ENCODE results near the gene DVL1.
A peak's percentile ranks its signal among the peaks of the same experiment; 100 is the strongest.

The DVL1 gene

GRCh38 chr1:1333551-1334241, 15.5 kb downstream of the DVL1 start:
- TF ChIP-seq FOXP2 (optimal IDR thresholded peaks at IDR 0.05; ENCODE audit: borderline replicate concordance, extremely low read depth, extremely low read length, insufficient read depth) (no peak), TAF1 (IDR thresholded peaks at IDR 0.05; ENCODE audit: borderline replicate concordance, insufficient read depth, low read length) (no peak), POLR2AphosphoS5 (IDR thresholded peaks at IDR 0.05; ENCODE audit: low read depth, low read length) (no peak), REST (IDR thresholded peaks at IDR 0.05; ENCODE audit: insufficient read depth in 1 of 2, low read depth in 2 of 2, low read length in 2 of 2) (no peak)

GRCh38 chr1:1332774-1333480, 16.3 kb downstream of the DVL1 start:
- TF ChIP-seq POLR2AphosphoS5 (IDR thresholded peaks at IDR 0.05; ENCODE audit: low read depth, low read length) (0 out of 2 replicates have a peak, but pooled peaks have one; percentile 2), SIN3A (IDR thresholded peaks at IDR 0.05; ENCODE audit: borderline replicate concordance, insufficient read depth, low read length) (no peak)

- TF ChIP-seq TAF1 (IDR thresholded peaks at IDR 0.05; ENCODE audit: borderline replicate concordance, insufficient read depth, low read length), result no peak
- TF ChIP-seq FOXP2 (optimal IDR thresholded peaks at IDR 0.05; ENCODE audit: borderline replicate concordance, extremely low read depth, extremely low read length, insufficient read depth), result no peak
These were observed 17.0 kb downstream of the DVL1 start for GRCh38 chr1:1332031-1332755.

GRCh38 chr1:1331068-1331965, 17.9 kb downstream of the DVL1 start, which contains the start of gene TAS1R3:
Gene TAS1R3 (plus strand): TSS chr1:1331280. CDS start chr1:1331346, 66 bp downstream.
- TF ChIP-seq TAF1 (IDR thresholded peaks at IDR 0.05; ENCODE audit: borderline replicate concordance, insufficient read depth, low read length) (no peak), POLR2AphosphoS5 (IDR thresholded peaks at IDR 0.05; ENCODE audit: low read depth, low read length) (no peak), SIN3A (IDR thresholded peaks at IDR 0.05; ENCODE audit: borderline replicate concordance, insufficient read depth, low read length) (no peak), REST (IDR thresholded peaks at IDR 0.05; ENCODE audit: insufficient read depth in 1 of 2, low read depth in 2 of 2, low read length in 2 of 2) (no peak), FOXP2 (optimal IDR thresholded peaks at IDR 0.05; ENCODE audit: borderline replicate concordance, extremely low read depth, extremely low read length, insufficient read depth) (no peak)

GRCh38 chr1:1330366-1331067, 18.7 kb downstream of the DVL1 start:
- TF ChIP-seq FOXP2 (optimal IDR thresholded peaks at IDR 0.05; ENCODE audit: borderline replicate concordance, extremely low read depth, extremely low read length, insufficient read depth) (no peak), TAF1 (IDR thresholded peaks at IDR 0.05; ENCODE audit: borderline replicate concordance, insufficient read depth, low read length) (no peak), REST (IDR thresholded peaks at IDR 0.05; ENCODE audit: insufficient read depth in 1 of 2, low read depth in 2 of 2, low read length in 2 of 2) (no peak), SIN3A (IDR thresholded peaks at IDR 0.05; ENCODE audit: borderline replicate concordance, insufficient read depth, low read length) (no peak), POLR2AphosphoS5 (IDR thresholded peaks at IDR 0.05; ENCODE audit: low read depth, low read length) (no peak)
